GM06990 (cell line): ENCODE measurements around the gene RANBP10.

Experiments
- DNase-seq: peaks from one replicate; pipeline ENCODE4 v3.0.0-alpha.2; 2011; ENCODE audit not compliant: insufficient read length; ENCODE audit errors: extremely low read depth
- H3K27me3 ChIP-seq: replicated peaks from 2 replicates; pipeline ENCODE4 v1.6.0; 2011; ENCODE audit warnings: low read length; ENCODE audit not compliant: control insufficient read depth, insufficient read depth
- H3K36me3 ChIP-seq: 2 replicates; pipeline ENCODE4 v1.5.1; 2011; ENCODE audit warnings: low read length; ENCODE audit not compliant: control insufficient read depth, insufficient read depth
- H3K4me3 ChIP-seq: replicated peaks from 2 replicates; pipeline ENCODE4 v1.5.1; 2011; ENCODE audit warnings: low read depth, mild to moderate bottlenecking, control low read depth, low read length
- TF ChIP-seq, protein P1 (sequence below): IDR thresholded peaks from 2 replicates; pipeline ENCODE4 v1.5.1; 2011; ENCODE audit warnings: low read length, control low read depth, mild to moderate bottlenecking, inconsistent platforms; ENCODE audit not compliant: insufficient read depth, poor library complexity, severe bottlenecking

Gene RANBP10

DNA sequence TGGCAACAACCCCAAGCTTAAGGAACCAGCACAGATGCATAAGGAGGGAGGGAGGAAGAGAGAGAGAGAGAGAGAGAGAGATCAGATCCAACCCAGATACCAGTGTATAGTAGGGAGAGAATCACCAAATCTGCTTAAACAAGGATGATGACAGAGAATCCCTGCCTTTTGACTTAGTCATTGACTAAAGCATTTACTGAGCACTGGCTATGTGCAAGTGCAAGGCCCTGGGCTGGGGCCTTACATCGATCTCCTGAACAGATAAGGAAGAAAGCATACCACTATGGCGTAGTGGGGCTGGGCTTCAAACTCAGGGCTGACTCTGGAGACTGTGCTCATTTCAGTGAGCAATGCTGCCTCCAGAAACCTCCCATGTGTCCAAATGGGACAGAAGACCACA is 16.2 kb upstream of the RANBP10 start:
- Histone ChIP-seq H3K27me3 (no peaks in the 10 kb centered on the region), H3K4me3 (no peak overlapping the region), H3K36me3 (peaks cover 3% of the 10 kb centered on the region)
- TF ChIP-seq, protein P1, sequence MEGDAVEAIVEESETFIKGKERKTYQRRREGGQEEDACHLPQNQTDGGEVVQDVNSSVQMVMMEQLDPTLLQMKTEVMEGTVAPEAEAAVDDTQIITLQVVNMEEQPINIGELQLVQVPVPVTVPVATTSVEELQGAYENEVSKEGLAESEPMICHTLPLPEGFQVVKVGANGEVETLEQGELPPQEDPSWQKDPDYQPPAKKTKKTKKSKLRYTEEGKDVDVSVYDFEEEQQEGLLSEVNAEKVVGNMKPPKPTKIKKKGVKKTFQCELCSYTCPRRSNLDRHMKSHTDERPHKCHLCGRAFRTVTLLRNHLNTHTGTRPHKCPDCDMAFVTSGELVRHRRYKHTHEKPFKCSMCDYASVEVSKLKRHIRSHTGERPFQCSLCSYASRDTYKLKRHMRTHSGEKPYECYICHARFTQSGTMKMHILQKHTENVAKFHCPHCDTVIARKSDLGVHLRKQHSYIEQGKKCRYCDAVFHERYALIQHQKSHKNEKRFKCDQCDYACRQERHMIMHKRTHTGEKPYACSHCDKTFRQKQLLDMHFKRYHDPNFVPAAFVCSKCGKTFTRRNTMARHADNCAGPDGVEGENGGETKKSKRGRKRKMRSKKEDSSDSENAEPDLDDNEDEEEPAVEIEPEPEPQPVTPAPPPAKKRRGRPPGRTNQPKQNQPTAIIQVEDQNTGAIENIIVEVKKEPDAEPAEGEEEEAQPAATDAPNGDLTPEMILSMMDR = no peak
- no peak for DNase-seq

DNA sequence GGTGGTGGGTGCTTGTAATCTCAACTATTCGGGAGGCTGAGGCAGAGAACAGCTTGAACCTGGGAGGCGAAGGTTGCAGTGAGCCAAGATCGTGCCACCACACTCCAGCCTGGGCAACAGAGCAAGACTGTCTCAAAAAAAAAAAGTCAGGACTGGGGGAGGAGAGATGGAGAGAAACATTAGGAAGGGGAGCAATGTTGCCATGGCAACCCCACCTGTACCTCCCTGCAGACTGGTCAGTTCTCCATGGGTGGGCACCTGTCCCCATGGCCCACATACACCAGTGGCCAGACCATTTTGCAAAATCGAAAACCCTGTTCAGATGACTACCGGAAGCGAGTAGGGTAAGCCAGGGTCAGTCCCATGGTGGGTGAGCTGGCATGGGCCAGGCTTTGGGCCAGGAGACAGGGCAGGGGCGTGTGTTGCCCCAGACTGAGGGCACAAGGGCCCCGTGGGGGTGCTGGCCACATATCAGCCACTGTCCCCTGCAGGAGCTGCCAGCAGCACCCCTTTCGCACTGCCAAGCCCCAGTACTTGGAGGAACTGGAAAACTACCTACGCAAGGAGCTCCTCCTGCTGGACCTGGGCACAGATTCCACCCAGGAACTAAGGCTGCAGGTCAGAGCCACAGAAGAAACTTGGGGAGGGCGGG is 14.4 kb upstream of the RANBP10 start:
- H3K36me3 ChIP-seq = no peaks in the 10 kb centered on the region
- no peaks in the 10 kb centered on the region for H3K27me3 ChIP-seq
- H3K4me3 ChIP-seq = no peak overlapping the region
- no peak for DNase-seq
- TF ChIP-seq, protein P1 = no peak

DNA sequence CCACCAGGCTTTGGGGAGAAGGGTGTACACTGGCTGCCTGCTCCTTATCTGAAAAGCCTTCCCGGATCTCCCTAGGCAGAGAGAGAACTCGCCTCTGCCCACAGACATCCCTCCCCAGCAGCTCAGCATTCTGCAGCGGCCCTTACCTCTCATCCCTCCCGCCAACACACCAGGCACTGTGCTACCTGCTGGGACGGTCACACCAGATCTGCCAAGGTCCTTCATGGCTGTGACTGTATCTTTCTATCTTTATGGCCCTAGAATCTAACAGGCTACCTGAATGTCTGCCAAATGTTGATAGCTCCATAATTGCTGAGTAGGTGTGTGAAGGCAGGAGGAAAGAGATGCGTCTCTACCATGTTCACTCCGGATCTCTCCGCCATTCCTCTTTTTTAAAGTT is 8.2 kb upstream of the RANBP10 start:
- Histone ChIP-seq H3K4me3 (no peak overlapping the region), H3K27me3 (no peaks in the 10 kb centered on the region), H3K36me3 (no peaks in the 10 kb centered on the region)
- TF ChIP-seq, protein P1 = no peak
- DNase-seq = no peak

DNA sequence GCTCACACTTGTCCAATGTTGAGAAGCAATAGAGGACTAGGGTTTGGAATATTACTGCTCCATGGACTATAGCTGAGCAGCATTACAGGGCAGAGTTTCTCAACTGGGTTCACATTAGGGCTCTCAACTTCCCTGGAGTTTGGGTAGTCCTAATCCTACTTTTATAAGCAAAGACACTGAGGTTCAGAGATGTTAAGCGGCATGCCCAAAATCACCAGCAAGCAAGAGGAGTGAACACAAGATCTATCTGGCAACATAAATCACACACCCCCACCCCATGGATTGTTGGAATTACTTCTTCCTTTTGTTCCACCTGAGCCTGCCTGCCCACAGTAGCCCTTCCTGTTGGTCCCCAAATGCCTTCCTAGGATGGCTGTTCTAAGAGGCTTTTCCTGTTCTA is 5.5 kb upstream of the RANBP10 start:
- TF ChIP-seq, protein P1 = no peak
- no peak for DNase-seq
- Histone ChIP-seq H3K4me3 (no peak overlapping the region), H3K36me3 (no peaks in the 10 kb centered on the region), H3K27me3 (no peaks in the 10 kb centered on the region)

DNA sequence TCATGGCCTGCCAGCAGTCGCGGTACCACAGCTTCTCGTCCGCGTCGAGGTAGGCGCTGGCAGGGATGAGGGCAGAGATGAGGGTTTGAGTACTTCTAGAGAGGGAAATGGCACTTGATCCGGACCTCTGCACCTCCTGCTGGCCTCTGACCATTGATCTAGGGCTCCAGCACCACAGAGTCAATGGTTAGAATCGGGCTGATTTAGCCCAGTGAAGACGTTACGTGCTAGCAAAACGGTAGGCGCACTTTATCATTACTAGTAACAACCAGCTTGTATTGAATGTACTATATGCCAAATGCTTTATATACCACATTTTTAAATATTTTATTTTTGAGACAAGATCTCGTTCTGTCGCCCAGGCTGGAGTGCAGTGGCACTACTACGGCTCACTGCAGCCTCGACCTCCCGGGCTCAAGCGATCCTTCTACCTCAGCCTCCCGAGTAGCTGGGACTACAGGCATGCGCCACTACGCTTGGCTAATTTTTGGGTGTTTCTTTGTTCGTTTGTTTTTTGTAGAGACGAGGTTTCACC is 855 bp upstream of the RANBP10 start:
- H3K27me3 ChIP-seq = no peaks in the 10 kb centered on the region
- H3K36me3 ChIP-seq = peaks cover 2% of the 10 kb centered on the region; the same call in 1 of the 2 replicates
- DNase-seq = no peak
- TF ChIP-seq, protein P1 = peak; percentile 17
- H3K4me3 ChIP-seq = peak overlapping the region; percentile 98
